ENCODE results near the gene METTL21A.

The METTL21A gene

DNA sequence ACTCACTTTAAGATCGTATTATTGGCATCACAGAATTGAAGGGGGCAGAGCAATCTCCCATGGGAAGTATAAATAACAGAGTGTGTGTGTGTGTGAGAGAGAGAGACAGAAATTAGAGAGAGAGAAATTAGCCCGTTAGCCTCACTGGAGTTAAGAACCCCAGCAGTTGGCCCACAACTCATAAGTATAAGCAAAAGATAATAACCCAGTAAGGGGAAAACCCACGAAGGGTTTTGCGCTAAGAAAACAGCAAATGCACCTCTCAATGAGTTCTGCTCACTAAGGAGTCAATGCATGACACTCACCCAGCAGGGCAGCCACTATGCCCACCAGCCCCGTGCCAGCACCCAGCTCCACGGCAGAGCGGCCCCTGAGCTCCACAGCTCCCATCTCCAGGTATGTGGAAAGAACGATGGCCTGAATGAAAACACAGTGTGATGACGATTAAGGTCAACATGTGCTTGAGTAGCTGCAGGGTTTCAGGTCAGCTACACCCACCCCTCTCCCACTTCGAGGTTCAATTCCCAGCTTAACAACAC, 3.6 kb downstream of the METTL21A start:
- DNase-seq, result no peak

DNA sequence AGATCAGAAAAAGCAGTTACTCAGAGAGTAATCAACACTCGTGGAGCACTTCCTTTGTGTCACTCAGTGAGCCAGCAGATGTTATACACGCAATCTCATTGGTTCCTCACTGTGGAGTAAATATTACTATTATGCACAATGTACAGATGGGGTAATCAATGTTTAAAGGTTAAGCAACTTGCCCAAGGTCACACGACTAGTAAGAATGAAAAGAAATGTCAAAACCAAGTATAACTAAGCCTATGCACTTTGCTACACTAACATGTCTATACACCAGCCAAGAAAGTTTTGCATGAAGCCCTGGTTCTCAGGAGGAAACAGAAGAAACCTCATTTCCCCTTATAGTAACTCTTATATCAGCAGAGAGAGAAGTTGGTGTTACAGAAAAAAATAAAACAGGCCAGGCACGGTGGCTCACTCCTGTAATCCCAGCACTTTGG, 5.4 kb downstream of the METTL21A start:
- DNase-seq, result no peak

DNA sequence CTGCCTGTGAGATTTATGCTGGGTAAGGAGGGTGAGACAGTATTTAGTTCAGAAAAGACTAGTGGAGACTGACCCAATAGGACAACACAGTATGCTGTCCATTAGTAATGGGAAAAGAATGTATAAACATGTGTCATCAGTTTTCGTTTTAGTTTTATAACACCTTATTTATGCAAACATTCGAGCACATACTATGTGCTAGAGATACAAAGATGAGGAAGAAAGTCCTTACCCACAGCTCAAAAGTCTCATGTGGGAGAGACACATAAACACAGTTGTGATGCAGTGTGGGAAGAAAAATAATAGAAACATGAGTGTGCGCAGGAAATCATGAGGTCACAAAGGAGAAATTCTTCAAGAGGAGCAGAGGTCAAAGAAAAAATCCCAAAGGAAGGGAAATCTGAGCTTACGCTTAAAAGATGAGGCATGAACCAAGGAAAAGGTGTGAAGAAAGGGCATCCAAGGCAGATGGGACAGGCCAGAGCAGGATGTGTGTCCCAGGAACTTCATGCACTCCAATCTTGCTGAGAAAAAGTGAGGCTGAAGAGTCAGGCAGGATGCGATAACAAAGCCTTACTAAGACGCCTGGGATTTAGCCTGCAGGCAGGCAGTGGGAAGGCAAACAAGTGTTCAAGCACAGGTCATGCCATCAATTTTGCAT, 8.1 kb downstream of the METTL21A start:
- no peak for DNase-seq

DNA sequence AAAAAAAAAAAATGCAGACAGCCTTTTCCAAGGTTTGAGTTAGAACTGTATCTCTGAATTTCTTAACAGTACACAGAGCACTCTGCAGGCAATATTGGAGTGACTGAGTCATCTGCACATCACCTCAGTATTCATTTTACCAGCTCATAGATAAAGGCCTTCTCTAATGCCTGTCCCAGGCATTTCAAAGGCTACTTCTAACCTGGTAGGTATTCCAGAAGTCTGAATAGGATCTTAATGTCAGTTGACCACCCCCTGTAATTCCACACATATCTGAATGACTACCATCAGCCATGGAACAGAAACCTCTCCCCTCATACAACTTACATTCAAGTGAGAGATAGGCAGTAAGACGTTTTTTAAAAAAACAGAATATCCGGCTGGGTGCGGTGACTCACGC, 9.0 kb downstream of the METTL21A start:
- DNase-seq, result no peak

DNA sequence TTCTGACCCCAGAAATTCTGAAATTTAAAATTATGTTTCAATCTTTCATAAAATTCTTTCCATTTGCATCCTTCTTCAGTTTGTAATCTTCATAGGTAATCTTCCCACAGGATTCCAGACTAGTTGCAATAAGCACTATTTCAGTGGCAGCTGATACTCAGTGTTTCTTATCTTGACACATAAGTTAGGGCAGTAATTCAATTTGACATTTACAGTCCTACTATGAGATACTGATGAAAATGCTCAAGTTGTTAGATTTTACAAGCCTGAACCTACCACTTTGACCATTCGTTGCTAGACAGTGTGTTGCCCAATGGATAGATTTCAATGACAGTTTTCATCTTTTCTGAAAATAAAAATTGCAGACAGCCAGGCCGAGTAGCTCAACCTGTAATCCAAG, 10.4 kb downstream of the METTL21A start:
- no peak for DNase-seq

DNA sequence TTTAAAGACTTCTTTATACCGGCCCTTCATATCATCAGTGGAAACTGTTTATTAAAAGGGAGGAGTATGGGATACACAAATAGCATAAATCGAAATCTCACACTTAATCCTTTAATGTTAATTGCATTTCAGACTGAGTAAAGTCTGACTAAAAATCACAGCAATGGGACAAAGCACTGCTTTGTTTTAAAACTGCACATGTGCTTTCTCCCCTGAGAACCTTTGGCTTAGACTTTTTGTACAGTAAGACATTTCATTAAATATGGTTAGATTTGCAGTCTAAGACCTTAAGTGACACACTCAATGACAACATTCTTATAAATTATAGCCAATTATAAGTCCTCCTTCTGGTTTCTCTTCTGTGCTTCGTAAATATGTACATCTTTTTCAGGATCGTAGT, 12.5 kb downstream of the METTL21A start:
- no peak for DNase-seq

DNA sequence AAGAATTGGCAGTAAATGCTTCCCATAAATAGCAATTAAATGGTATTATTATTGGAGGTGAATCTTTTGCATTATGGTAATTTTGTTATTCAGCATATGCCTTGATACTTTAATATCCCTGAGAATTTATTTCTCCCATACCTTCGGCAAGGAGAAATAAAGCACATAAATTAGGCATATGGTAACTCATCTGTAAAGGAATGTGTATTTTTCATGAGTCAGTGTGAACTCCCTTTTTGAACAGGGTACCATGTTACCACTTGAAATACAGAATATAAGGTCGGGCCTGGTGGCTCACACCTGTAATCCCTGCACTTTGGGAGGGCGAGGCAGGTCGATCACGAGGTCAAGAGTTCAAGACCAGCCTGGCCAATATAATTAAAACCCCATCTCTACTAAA, 18.4 kb downstream of the METTL21A start:
- DNase-seq, result no peak

DNA sequence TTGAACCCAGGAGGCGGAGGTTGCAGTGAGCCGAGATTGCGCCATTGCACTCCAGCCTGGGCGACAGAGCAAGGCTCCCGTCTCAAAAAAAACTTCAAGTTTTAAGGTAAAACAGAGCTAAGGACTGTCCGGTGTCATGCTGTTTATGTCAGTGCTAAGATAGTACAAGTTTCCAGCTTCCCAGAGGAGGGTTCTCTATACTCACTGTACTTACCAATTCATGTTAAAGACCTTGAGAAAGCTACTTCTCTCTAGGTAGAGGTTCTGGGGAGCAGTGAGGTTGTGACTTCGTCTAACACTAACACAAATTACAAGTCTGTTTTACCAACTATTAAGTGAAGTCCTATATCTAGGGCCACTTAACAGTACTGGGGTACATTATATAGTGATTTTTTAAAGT, 18.8 kb downstream of the METTL21A start:
- no peak for DNase-seq

DNA sequence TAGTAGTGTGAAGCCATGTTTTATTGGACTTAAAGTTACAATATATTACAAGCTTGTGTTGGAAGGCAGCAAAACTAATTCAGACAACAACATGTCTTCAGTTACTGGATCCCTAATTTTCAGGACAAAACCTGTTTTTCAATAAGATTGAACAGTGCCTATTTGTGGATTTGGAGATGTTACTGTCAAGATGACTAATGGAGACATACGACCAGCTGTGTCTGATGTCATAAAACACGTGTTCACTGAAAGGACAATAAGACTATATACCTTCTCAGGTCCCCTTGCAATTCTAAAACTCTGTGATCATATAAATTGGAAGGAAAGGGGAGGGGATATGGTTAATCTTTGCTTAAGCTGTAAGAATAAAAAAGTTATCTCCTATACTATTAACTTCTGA, 21.7 kb downstream of the METTL21A start:
- no peak for DNase-seq

DNA sequence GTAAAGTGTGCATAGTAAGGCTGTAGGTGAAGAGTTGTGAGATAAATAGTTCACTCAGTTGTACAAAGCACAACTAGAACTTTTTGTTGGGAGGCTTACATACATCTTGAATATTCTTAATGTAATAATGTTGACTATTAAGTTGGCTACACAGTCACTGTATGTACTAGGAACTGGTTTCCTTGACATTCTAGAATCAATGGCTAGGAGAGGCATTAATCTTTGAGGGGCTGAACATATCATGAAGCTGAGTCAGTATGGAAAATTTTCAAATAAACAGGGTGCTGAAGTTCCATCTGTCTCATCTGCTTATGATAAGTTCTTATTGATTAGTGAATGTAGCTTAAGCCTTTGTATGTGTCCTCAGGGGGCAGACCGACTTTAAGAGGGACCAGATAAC, 23.4 kb downstream of the METTL21A start:
- DNase-seq, result no peak

DNA sequence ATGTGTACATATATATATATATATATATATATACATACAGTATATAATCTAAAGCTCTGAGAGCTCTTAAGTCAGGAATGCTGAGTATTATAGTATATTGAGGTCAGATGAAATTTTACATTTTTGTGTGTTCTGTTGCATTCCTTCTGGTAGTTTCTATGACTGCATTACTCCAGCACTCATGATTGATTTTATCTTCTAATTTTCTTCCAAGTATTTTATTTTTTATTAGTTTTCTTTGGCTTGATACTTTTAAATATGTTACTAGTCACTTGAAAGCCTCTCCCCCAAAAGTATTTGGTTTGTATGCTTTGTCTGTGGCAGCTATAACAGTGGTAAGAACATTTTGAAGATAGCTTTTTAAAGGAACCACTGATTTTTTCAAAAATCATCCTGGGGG, 25.0 kb downstream of the METTL21A start:
- no peak for DNase-seq

DNA sequence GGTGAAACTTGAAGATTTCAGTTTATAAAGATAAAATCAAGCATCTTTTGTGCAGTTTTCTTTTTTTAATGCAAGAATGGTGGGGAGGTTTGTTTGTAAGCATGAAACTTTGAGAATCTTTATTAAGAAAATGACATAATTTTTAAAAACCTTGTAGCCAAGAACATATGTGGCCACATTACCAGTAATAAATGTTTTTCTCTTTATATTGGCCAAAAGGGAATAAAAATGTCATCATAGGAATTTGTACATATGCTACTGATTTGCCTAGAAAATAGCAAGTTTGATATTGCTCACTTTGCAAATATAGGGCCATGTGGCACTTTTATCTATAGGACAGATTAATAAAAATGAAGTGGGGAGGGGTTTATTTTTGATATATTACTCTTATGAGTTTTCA, 25.6 kb downstream of the METTL21A start:
- DNase-seq, result no peak

DNA sequence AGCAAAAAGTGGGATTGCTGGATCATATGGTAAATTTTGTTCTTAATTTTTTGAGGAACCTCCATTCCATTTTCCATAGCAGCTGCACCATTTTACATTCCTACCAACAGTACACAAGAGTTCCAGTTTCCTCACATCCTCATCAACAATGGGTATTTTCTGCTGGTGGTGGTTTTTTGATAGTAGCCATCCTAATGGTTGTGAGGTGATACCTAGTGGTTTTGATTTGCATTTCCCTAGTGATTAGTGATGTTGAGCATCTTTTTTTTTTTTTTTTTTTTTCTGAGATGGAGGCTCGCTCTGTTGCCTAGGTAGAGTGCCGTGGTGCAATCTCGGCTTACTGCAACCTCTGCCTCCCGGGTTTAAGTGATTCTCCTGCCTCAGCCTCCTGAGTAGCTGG, 30.5 kb downstream of the METTL21A start:
- DNase-seq, result no peak

DNA sequence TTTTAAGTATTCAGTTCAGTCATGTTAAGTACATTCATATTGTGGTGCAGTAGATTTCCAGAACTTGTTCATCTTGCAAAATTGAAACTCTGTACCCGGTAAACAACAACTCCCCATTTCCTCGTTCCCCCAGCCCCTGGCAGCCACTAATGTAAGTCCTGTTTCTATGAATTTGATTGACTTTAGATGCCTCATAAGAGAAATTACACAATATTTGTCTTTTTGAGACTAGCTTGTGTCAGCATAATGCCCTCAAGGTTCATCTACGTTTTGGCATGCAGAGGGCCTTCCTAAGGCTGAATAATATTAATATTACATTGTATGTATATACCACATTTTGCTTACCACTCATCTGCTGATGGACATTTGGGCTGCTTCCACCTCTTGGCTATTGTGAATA, 30.9 kb downstream of the METTL21A start:
- no peak for DNase-seq

DNA sequence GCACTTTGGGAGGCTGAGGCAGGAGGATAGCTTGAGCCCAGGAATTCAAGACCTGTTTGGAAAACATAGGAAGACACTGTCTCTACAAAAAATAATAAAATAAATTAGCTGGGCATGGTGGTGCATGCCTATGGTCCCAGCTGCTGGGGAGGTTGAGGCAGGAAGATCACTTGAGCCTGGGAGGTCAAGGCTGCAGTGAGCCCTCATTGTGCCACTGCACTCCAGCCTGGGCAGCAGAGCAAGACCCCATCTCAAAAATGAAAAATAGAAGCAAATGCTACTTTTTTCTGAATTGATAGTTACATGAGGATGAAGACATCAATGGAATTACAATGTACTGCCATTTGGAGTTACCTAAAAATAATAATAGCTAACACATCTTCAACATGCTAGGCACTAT, 31.9 kb downstream of the METTL21A start:
- DNase-seq, result no peak

DNA sequence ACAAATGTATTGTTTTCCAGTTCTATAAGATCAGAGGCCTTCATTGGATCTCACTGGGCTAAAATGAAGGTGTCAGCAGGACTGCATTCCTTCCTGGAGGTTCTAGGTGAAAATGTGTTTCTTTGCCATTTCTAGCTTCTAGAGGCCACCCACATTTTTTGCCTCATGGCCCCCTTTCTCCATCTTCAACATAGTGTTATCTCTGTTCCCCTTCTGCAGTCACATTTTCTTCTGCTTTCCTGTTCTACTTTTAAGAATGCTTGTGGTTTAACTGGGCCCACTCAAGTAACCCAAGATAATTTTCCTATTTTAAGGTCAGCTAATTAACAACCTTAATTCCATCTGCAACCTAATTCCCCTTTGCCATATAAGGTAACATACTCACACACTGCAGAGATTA, 36.1 kb downstream of the METTL21A start:
- no peak for DNase-seq

DNA sequence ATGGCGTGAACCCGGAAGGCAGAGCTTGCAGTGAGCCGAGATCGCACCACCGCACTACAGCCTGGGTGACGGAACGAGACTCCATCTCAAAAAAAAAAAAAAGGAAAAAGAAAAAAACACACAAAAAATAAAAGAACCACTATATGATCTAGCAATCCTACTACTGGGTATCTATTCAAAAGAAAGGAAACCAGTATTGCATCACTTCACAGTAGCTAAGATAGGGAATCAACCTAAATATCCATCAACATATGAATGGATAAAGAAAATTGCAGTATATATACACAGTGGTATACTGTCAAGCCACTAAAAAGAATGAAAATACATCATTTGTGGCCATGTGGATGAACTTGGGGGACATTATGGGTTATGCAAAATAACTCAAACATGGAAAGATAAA, 37.9 kb downstream of the METTL21A start:
- DNase-seq, result no peak

DNA sequence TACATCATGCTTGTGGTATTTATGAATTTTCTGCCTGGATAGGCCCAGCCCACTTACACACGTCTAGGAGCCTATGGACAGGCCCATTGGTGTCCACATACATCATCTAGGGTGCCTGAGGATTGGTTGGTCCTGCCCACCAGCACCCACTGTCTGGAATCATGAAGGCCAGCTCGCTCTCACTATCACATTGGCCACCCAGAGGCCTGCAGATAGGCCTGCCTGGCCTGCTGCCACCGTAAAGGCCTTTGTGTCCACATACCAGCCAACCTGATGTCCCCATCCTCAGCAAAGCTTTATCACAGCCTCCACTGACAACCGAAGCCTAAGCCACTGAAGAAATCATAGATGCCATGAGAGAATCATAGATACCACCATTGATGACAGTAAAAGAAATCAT, 40.2 kb downstream of the METTL21A start:
- no peak for DNase-seq

DNA sequence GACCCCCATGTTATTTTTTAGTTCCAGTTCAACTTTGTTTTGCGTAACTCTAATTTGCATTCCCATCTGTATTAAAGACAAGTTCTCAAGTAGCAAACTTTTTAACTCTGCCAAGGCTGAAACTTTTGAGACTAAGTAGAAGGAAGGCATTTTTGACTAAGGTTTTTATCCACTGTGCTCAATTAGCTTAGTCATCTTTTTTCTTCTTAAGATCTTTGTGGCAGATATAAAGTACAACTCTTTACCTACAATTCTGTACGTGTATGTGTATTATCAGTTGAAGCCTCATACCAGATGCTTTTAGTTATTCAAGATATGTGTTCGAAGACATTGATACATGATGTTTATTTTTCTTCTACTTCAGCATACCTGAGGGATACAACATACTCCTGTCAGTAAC, 53.8 kb downstream of the METTL21A start:
- no peak for DNase-seq

DNA sequence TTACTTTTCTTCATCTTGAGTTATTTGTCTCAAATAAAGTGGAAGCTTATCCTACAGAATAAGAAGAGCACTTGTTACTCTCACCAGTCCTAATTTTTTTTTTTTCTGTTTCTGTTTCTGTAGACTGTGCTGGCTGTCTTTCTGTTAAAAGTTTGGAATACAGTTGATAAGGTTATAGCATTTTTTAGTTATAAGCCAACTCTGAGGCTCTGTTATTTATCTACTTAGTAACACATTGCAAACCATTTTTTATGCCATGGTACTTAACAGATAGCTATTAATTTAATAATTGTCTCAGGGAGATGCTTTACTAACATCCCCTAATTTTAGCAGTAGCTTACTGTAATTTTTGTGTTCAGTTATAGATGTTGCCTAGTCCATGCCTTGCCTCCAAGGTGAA, 57.5 kb downstream of the METTL21A start:
- no peak for DNase-seq

DNA sequence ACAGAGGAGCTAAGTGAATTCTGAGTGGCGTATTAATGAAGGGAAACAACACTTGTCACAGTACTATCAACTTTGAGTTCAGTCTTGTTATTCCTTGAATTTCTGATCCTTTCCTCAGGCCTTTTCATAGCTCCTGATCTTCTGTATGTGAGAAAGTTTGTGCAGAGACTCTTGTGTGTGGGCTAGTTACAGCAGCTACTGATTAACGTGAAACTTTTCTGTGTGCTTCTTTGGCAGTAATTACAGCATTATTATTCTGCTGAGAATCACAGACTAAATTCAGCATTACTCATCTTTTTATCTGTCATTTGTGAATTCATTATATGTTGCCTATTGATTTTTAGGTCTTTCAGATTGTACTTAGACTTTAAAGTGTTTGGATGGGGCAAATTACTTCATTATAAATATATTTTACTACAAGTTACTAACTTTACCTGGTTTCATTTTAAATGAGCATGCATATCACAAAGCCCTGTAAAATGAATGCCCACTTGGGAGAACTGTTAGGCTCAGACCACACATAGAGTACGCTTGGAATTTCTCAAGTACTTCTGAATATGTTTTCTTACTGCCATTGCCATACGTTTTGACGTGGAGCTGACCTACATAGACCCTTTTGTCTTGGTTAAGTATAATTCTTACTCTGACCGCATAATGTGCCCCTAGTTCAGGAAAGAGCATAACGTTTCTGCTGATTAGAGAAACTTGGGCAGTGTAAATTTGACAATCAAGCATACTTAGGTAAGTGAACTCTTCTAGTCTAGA, 59.3 kb downstream of the METTL21A start:
- DNase-seq, result no peak

Measured in central memory CD4-positive, alpha-beta T cell (primary cell).